Stimulated activated CD4-positive, alpha-beta T cell treated with anti-CD3 and anti-CD28 coated beads, Interleukin-2, amount 100 ng/mL, for 4 hours (primary cell): ENCODE measurements around the gene TEX38.
"Not testable (repeated sequence)": the region's sequence is repeated elsewhere in the genome, so short reads cannot be mapped to it uniquely, and the experiment has no call there.

Source experiments
- DNase-seq: peaks from one replicate; pipeline ENCODE4 v3.0.0-alpha.2; 2020; ENCODE audit warnings: low read depth

The TEX38 gene

DNA sequence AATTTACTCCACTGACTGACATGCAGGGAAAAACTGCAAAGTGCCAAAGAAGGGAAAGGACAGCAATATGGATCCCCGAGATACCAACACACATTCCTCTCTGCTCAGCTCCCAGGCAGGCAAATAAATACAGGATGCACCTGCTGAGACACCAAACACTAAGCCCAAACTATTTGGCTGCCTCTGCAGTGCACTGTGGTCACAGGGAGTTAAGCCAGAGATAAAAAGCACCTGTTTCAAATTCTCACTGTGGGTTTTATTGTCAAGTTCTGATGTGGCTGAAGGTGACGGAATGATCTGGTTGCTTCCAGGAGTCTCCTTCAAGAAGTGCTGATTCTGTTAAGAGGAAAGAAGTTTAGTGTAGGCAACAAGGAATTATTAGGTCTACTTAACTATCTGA lies 17.7 kb downstream of the TEX38 start:
- DNase-seq, result no peak

DNA sequence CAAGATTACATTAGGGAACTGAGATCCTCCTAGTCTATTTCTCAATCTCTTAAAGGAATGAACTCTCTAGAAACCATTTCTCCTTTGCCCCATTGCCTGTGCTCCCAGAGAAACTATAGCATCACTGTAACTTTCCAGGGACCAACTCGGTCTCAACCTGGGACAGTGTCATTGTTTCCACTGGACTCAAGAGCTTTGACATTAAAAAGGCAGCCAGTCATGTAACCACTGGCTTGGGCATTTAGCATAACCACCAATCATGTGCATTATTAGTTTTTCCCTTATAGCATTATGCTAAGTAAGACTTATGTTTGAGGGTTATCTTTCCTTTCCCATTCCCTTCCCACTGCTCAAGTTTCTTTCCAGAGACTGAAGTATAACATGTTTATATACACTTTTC lies 18.2 kb downstream of the TEX38 start:
- DNase-seq, result no peak

DNA sequence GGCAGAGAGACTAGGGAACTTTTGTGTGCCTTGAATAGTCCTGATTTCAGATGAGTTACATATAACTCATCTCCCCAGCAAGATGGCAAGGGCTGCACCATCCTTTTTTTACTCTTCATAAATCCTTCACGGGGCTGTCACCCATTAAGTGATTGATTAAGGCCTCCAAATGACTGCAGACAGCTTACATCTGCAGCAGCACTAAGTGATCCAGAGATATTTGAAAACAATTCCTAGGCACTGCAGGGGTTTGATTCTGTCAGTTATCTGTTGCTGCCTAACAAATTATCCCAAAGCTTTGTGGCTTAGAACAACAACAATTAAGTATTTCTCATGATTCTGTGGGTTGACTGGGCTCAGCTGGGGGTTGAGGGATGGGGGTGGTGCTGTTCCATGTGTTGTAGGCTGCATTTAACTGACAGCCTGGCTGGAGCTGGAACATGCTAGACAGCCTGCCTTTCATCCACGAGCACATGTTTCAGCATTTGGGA lies 19.3 kb downstream of the TEX38 start:
- DNase-seq, result no peak

DNA sequence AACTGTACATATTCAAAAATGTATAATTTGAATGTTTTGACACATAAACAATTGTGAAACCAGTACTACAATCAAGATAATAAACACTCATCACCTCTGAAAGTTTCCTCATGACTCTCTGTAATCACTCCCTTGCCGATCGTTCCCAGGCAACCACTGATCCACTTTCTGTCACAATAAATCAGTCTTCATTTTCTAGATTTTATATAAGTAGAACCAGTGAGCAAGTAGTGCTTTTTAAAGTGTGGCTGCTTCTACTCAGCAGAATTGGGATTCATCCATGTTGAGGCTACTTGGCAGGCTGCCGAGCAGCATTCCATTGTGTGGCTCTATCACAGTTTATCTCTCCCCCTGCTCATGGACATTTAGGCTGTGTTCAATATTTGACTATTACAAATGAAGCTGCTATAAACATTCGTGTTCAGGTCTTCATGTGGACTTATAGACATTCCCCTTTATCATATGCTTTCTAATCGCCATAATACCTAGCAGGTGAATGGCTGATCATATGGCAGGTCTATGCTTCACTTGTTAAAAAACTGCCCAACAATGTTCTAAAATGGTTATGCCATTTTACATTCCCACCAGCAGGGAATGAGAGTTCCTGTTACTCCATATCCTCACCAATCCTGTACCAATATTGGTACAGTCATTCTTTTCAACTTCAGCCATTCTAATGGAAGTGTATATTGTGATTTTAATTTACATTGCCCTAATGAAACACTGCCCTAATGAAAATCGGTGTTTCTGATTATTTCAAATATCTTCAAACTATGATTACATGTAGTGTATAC lies 20.5 kb downstream of the TEX38 start:
- no peak for DNase-seq

DNA sequence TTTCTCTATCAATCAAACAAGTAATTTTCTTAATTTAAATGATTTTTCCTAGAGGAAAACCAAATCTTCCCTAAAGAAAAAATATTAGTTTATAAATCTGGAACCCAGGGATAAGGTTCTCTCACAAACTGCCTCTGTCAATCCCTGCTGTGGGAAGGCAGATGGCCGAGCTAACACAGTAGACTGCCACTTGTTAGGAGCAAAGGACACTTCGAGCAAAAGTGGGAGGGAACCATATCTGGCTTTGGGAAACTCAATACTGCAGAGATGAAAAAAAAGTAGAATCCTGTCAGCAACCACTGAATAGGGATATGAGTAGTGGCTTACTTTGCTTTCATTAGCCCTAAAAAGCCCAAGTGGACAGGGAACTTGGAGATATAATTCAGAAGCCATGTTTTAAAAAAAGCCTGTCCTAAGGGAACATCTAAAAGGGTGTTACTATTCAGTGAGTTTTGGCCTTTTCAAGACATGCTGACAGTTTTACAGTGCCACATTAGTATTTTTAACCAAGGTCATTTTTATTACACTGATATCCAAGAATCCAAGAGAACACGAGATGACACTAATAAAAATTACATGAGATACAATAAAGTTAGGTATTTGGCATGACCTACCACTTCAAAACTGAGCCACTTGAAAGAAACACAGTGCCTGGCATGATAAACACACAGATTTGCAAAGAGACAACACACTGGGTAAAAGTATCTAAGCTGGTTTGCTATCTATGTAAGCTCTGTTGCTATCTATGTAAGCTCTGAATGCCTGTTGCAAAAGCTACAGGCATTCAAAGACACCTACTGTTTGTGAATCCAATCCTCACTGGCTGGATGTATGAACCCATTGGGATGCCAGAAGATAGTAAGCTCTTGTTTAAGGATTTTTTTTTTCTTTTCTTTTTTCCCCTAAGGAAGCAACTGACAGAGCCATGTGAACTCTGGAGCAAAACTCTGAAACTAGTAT lies 21.4 kb downstream of the TEX38 start:
- DNase-seq, result no peak

DNA sequence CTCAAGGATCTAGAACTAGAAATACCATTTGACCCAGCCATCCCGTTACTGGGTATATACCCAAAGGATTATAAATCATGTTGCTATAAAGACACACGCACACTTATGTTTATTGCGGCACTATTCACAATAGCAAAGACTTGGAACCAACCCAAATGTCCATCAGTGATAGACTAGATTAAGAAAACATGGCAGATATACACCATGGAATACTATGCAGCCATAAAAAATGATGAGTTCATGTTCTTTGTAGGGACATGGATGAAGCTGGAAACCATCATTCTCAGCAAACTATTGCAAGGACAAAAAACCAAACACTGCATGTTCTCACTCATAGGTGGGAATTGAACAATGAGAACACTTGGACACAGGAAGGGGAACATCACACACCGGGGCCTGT lies 23.0 kb downstream of the TEX38 start:
- not testable (repeated sequence) for DNase-seq

DNA sequence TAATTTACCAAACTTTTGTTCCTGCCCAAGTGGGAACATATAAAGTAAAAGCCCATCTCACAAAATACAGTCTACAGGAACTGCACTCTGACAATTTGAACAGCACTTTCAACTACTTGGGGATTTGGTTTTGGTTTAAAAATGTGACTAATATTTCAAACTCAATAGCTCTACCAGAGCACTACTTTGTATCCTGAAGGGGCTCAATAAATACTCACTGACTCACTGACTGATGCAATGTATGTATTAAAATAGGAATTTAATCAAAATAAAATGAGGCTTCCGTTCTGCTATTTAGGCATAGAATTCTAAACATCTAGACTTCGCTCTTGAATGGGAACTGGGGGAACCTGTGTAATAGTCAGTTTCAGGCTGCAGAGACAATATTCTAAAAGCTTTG lies 25.4 kb downstream of the TEX38 start:
- DNase-seq, result no peak

DNA sequence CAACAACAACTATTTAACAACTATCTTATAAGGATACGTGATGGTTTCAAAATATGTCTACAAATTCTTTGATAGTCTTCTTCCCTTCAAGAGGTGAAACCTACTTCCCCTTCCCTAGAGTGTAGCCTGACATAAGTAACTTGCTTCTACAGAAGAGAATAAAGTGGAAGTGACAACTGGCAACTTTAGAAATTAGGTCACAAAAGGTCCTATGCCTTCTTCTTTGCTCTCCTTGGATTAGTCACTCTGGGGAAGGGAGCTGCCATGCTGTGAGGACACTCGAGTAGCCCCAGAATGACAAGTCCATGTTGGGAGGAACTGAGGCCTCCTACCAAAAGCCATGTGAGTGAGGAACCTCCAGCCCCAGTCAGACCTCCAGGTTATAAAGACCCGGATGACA lies 28.0 kb downstream of the TEX38 start:
- DNase-seq, result no peak

DNA sequence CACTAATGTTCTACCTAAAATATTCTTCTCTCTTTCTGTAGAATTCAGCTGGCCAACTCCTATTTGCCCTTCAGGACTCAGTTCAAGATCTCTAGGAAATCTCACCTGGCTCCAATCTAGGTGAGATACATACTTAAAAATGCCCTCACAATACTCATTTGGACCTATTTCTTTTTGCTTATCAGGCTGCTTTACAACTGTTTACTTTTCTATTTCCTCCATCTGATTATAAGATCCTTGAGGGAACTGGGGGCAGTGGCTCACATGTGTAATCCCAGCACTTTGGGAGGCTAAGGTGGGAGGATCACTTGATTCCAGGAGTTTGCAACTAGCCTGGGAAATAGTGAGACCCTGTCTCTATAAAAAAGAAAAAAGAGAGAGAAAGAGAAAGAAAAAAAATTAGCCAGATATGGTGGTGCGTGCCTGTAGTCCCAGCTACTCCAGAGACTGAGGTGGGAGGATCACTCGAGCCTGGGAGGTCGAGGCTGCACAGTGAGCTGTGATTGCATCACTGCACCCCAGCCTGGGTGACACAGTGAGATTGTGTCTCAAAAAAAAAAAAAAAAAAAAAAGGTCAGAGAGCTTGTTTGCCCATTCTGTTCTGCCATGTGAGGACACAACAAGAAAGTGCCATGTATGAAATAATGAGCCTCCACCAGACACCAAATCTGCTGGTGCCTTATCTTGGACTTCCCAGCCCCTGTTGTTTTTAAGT lies 32.4 kb downstream of the TEX38 start:
- DNase-seq, result no peak

DNA sequence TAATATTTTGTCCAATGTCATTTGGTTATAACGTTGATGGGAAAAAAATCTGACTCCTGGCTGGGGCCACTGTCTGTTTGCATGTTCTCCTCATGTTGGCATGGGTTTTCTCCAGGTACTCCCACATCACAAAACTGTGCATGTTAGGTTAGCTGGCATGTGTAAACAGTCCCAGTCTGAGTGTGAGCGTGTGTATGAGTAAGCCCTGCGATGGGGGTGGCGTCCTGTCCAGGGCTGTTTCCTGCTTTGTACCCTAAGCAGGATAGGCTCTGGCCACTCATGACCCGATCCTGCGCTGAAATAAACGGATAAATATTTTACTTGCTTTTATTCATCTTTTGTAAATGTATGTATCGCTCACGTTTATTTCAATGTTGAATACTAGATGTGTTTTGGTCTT lies 33.8 kb downstream of the TEX38 start:
- DNase-seq, result no peak

DNA sequence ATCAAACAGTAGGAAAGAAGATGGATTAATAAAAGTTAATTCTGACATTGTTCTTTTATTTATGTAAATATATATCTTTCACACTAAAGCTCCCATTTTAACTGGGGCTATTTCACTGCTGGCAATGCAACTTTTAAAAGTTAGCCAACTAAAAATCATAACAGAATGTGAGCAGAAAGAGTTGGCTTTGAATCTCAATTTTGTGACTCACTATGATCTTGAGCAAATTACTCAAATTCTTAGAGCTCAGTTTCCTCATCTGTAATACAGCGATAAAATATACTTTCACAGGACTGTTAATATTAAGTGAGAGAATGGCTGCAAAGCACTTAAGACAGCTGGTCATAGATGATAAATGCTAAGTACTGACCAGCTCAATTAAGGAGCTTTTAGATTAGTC lies 36.5 kb downstream of the TEX38 start:
- no peak for DNase-seq

DNA sequence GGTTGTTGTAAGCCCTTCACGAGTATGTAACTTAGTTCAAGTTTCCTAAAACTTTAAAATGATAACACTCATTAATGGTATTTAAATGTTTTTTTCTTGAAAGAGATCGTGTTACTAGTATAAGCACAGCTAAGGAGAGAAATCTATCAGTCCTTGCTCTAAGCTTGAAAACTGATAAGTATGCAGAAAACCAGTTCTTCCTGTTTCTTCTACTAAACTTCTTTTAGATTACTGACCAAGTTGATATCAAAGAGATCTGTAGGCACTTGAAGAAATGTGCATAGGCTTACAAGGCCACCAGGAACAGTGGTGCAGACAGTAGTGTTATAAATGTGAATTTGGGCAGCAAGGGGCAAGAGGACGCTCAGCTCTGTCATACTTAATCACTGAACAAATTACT lies 43.3 kb downstream of the TEX38 start:
- DNase-seq, result no peak

DNA sequence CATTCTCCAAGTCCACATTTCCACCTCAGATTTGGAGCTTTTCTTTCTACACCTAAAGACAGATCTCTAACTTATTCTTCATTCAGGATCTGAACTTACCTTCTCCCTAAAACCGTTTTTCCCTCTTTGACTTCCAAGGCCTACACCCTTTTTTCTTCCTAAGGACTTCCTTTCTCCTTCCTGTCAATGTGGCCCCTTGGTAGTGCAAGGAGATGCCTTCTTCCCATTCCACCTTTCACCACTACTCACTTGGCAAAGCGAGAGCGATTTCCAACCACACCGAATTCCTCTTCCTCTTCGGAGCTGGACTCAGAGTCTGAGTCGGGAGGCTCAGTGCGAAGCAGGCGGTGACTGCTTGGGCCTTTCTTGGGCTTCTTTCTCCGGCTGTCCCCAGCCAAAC lies 46.0 kb downstream of the TEX38 start:
- no peak for DNase-seq

DNA sequence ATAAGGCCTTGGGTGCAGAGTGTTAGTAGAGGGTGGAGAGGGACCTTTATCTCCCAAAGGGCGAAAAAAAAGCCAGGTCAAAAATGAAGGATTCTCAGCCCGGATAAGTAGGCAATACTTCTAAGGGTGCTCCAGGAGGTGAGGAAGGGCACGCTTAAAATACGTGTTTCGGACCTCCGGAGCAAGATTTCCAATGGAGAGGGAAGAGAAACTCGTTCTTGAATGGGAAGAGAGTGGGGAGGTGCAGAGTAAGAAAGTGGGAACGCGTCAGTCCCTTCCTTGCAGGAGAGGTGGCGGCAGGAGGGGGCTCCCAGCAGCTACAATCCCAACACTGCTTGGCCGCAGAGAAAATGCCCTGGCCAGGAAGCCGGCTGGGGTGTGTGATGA lies 46.7 kb downstream of the TEX38 start:
- no peak for DNase-seq

DNA sequence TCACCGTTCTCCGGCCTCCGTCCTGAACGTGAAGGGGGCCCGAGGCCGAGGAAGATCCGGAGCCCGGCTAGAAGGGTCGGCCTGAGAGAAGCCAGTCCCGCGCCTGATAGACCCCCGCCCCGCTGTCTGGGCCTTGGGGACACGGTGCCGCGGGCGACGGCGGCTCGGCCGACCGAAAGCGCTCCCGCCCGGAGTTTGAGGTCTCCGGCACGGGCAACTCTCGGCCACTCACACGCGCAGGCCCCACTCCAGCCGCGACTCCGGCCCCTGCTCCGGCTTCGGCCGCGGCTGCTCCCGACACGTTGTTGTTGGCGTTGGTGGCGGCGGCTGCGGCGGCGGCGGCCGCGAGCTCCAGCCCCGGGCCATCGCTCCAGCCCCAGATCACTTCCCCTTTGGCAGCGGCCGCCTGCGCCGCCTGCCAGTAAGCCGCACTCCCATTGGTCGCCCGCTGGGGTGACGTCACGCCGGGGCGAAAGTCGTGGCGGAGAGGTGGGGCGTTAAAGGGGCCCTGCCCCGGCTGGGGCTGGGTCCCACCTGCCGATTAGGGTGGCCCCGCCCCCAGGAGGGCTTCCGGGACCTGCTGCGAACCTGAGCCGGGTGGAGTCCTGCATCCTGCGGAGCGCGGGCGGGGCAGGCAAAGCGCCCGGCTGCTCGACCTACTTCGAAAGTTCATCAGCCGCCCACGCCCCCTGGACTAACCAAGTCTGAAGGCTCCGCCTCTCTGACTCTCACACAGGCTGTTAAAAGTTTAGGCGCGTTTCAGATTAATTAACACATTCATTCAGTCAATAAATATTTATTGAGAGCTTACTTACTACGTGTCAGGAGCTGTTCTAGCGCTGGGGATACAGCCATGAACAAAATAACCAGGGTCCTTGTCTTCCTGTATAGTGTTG lies 47.3 kb downstream of the TEX38 start, which contains the start of gene EFCAB14:
Gene EFCAB14, minus strand, starts transcription at position 388 of the 896 bp plus-strand sequence. CDS start 1,027 bp downstream, outside the sequence.
- DNase-seq, result peak; percentile 99

DNA sequence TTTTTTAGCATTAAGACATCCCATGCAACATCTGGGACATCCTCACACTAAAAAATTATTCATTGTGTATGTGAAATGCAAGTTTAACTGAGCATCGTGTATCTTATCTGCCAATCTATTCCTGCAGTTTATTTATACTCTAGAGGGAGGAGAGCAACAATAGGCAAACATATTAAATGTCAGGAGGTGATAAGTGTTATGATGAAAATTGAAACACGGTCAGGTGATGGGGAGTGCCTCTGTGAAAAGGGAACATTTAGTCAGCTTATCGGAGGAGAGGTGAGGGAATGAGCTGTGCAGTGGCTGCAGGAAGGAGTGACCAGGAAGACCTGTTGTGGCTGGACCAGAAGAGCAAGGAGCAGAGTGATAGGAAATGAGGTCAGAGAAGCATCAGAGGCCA lies 48.0 kb downstream of the TEX38 start:
- no peak for DNase-seq

DNA sequence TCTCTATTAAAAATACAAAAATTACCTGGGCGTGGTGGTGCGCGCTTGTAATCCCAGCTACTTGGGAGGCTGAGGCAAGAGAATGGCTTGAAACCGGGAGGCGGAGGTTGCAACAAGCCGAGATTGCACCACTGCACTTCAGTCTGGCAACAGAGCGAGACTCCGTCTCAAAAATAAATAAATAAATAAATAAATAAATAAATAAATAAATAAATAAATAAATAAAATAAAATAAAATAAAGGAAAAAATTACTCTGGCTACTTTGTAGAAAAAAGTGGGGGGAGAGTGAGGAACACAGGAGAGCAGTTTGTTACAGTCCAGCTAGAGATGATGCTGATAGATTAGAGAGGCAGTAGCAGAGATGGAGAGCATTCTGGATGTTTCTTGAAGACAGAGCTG lies 48.7 kb downstream of the TEX38 start:
- DNase-seq, result not testable (repeated sequence)

DNA sequence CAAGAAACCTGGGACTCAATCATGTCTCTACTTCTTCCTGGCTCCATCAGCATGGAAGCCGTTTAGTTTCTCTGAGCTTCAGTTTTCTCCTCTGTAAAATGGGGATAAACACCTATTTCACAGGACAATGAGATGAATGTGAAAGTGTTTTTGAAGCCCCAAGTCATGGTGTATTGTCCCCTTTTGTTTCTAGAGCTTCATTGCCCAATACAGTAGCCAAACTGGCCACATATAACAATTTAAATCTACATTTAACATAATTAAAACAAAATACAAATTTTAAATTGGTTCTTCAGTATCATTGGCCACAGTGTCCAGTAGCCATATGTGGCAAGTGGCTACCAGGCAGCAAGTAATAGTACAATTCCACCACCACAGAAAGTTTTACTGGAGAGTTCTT lies 49.5 kb downstream of the TEX38 start:
- DNase-seq, result no peak

DNA sequence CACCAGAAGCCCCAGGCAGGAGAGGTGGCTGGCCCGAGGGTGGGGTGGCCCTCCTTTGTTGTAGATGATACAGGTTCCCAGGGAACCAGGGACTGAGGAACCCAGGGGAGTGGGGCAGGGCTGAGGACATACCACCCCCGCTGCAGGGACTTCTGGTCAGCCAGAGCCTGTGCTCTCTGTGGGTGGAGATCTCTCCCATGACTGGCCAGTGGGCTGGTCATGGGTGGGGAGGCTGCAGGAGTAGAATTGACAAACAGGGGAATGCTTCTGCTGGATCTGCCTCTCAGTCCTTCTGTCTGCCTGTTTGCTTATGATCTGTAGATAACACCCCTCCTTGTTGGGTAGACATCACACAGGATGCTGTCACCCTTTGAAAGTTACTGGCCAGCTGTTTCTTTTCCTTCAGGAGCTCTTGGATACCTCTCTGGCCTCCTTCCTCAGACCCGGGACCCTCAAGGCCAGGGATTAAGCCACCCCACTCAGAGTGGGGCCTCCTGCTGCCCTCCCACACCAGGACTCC lies 50.1 kb downstream of the TEX38 start:
- no peak for DNase-seq
